SJSA1 (cell line): ENCODE results near the gene THSD4. TPM values are rescaled to one million over a fixed set of nuclear protein-coding genes. Genes with fewer than 3 reads are reported as not detected.

ENCODE experiments used
- DNase-seq, 2 experiments: peaks; one replicate each; pipeline ENCODE4 v3.0.0-alpha.2; 2015 to 2020; ENCODE audit warnings: low spot score in 2 of 2, low read depth in 1 of 2
- H3K27ac ChIP-seq: fragments of 250-450 bp; sonication (Bioruptor Pico); 2 replicates; pipeline ENCODE4 v1.5.1; 2020; ENCODE audit warnings: mild to moderate bottlenecking, moderate library complexity
- H3K27me3 ChIP-seq: fragments of 250-450 bp; sonication (Bioruptor Pico); replicated peaks from 2 replicates; pipeline ENCODE4 v1.5.1; 2020; ENCODE audit warnings: mild to moderate bottlenecking, moderate library complexity
- H3K36me3 ChIP-seq: fragments of 250-450 bp; sonication (Bioruptor Pico); 2 replicates; pipeline ENCODE4 v1.5.1; 2020; ENCODE audit warnings: mild to moderate bottlenecking
- H3K4me1 ChIP-seq: fragments of 250-450 bp; sonication (Bioruptor Pico); replicated peaks from 2 replicates; pipeline ENCODE4 v1.6.1; 2021; ENCODE audit warnings: mild to moderate bottlenecking
- H3K4me3 ChIP-seq: fragments of 250-450 bp; sonication (Bioruptor Pico); 2 replicates; pipeline ENCODE4 v1.5.1; 2020; ENCODE audit warnings: mild to moderate bottlenecking
- H3K9me3 ChIP-seq: fragments of 250-450 bp; sonication (Bioruptor Pico); replicated peaks from 2 replicates; pipeline ENCODE4 v1.5.1; 2020; ENCODE audit warnings: mild to moderate bottlenecking
- total RNA-seq: library from RNA; depleted of rRNA; stranded (reverse); fragments of >200 nt; shearing (Covaris generic); gene quantifications from 2 replicates; pipeline ENCODE4 v1.2.3, GENCODE V29; 2014

Gene THSD4
- total RNA-seq, 1 experiment from 2014 or later: 14.6 TPM

DNA sequence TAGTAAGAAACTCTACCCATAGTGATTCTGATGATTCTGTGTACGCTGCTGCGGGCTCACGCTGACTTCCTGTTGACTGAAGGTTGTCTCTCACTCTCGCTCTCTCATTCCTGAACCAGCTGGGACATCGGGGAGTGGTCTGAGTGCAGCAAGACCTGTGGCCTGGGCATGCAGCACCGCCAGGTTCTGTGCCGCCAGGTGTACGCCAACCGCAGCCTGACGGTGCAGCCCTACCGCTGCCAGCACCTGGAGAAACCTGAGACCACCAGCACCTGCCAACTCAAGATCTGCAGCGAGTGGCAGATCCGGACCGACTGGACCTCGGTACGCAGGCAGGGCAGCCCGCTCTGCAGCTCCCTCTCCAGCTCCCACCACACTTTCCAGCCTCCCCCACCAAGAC is 631.4 kb downstream of the THSD4 start:
- Histone ChIP-seq H3K9me3 (no peaks in the 10 kb centered on the region), H3K4me3 (no peak overlapping the region), H3K4me1 (peaks cover 33% of the 10 kb centered on the region), H3K36me3 (peaks cover 4% of the 10 kb centered on the region; the same call in 1 of the 2 replicates), H3K27ac (peak overlapping the region; percentile 94), H3K27me3 (no peaks in the 10 kb centered on the region)
- no peak for DNase-seq

GRCh38 chr15:71747128-71748083 is 632.1 kb downstream of the THSD4 start:
- Histone ChIP-seq H3K27me3 (no peaks in the 10 kb centered on the region), H3K4me3 (no peak overlapping the region), H3K36me3 (peaks cover 4% of the 10 kb centered on the region; the same call in 1 of the 2 replicates), H3K27ac (peak overlapping the region; percentile 94), H3K4me1 (peaks cover 40% of the 10 kb centered on the region), H3K9me3 (no peaks in the 10 kb centered on the region)
- DNase-seq: peak; percentile 64 to 93

- Histone ChIP-seq H3K4me3 (peak overlapping the region; percentile 13), H3K27ac (peak overlapping the region; percentile 94), H3K9me3 (no peaks in the 10 kb centered on the region), H3K4me1 (peaks cover 49% of the 10 kb centered on the region), H3K36me3 (peaks cover 4% of the 10 kb centered on the region; the same call in 1 of the 2 replicates), H3K27me3 (no peaks in the 10 kb centered on the region)
- peak; percentile 87 to 91 for DNase-seq
These were observed 633.0 kb downstream of the THSD4 start for GRCh38 chr15:71748293-71748718.

- H3K27me3 ChIP-seq: no peaks in the 10 kb centered on the region
- no peak overlapping the region for H3K4me3 ChIP-seq
- DNase-seq: no peak
- no peak overlapping the region for H3K27ac ChIP-seq
- H3K9me3 ChIP-seq: no peaks in the 10 kb centered on the region
- peaks cover 49% of the 10 kb centered on the region for H3K4me1 ChIP-seq
- peaks cover 4% of the 10 kb centered on the region; the same call in 1 of the 2 replicates for H3K36me3 ChIP-seq
These were observed 634.2 kb downstream of the THSD4 start for GRCh38 chr15:71749500-71749899.

DNA sequence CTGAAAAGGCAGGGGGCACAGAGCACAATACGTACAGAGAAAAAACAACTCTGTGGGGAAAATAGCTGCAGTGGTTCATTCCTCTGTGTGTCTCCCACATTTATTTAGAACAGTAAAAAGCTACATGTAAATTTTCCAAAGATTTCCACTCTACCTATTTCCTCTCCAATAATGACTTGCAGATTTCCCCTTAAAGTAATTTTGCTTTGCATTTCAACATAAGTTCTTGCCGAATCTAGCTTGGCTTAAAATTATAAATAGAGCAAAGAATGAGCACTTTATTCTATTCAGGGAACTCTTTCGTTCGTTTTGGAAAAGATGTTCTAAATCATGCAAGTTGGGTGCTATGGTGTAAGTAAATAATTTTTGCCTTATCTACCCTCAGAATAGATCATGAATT is 636.9 kb downstream of the THSD4 start:
- Histone ChIP-seq H3K4me3 (no peak overlapping the region), H3K9me3 (no peaks in the 10 kb centered on the region), H3K27ac (peak overlapping the region; percentile 62), H3K27me3 (no peaks in the 10 kb centered on the region), H3K36me3 (peaks cover 4% of the 10 kb centered on the region; the same call in 1 of the 2 replicates), H3K4me1 (peaks cover 42% of the 10 kb centered on the region)
- no peak for DNase-seq

- Histone ChIP-seq H3K9me3 (no peaks in the 10 kb centered on the region), H3K36me3 (peaks cover 4% of the 10 kb centered on the region; the same call in 1 of the 2 replicates), H3K27ac (peak overlapping the region; percentile 62), H3K4me3 (no peak overlapping the region), H3K4me1 (peaks cover 37% of the 10 kb centered on the region), H3K27me3 (no peaks in the 10 kb centered on the region)
- peak; percentile 78 to 82 for DNase-seq
These were observed 637.5 kb downstream of the THSD4 start for GRCh38 chr15:71752604-71753289.

DNA sequence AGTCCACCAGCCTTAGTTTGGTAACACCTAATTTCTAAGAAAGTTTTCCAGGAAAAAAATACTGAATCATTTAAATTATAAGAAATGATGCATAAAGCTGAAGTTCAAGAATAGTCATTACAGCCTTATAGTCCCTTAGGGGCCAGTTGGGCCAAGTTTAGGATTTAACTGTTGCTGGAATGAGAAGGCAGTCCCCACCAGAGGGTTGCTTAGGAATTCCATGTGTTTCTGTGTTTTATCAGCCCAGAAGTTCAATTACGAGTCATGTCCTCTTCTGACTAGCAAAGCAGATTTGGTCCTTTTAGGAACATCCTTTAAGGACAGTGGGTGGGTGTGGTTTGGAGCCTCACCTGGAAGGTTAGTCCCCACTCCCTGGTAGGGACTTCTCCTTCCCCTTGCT is 638.1 kb downstream of the THSD4 start:
- H3K36me3 ChIP-seq: peaks cover 4% of the 10 kb centered on the region; the same call in 1 of the 2 replicates
- H3K27ac ChIP-seq: peak overlapping the region; percentile 62
- peaks cover 31% of the 10 kb centered on the region for H3K4me1 ChIP-seq
- H3K9me3 ChIP-seq: no peaks in the 10 kb centered on the region
- no peak overlapping the region for H3K4me3 ChIP-seq
- peak in 1 of 2 experiments; percentile 18 for DNase-seq
- H3K27me3 ChIP-seq: no peaks in the 10 kb centered on the region

GRCh38 chr15:71754660-71755059 is 639.4 kb downstream of the THSD4 start:
- DNase-seq: no peak
- peaks cover 21% of the 10 kb centered on the region for H3K4me1 ChIP-seq
- no peaks in the 10 kb centered on the region for H3K27me3 ChIP-seq
- H3K27ac ChIP-seq: no peak overlapping the region
- no peaks in the 10 kb centered on the region for H3K36me3 ChIP-seq
- no peak overlapping the region for H3K4me3 ChIP-seq
- H3K9me3 ChIP-seq: no peaks in the 10 kb centered on the region

- Histone ChIP-seq H3K9me3 (peaks cover 5% of the 10 kb centered on the region), H3K27ac (no peak overlapping the region), H3K27me3 (no peaks in the 10 kb centered on the region), H3K4me3 (no peak overlapping the region), H3K36me3 (no peaks in the 10 kb centered on the region), H3K4me1 (peaks cover 21% of the 10 kb centered on the region)
- no peak for DNase-seq
These were observed 640.1 kb downstream of the THSD4 start for GRCh38 chr15:71755092-71755970.

DNA sequence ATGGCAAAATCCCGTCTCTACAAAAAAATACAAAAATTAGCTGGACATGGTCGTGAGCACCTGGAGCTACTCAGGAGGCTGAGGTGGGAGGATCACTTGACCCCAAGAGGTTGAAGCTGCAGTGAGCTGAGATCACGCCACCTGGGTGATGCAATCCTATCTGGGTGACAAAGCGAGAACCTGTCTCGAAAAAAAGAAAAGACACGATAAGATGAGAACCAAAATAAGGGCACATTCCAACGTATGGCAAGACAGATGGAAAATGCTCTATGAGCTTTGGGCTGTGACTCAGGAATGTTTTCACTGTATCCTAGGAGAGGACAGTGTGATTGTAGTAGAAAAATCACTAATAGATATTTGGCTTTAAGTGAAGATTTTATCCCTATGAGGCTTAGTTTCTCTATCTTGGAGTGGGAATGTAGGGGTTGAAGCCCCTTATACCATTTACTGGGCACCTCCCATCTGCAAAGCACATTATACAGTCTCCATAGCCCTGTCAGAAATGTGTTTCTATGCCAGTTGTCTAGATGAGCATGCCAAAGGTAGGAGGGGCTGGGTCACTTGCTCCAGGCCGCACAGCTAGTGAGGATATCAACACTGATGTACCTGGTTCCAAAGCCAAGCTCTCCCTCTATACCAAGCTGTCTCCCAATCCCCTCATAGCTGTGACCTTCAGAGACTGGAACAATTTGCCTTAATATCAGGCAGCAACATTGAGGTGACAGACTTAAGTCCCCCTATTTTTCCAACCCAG is 641.5 kb downstream of the THSD4 start:
- Histone ChIP-seq H3K4me3 (no peak overlapping the region), H3K9me3 (peaks cover 7% of the 10 kb centered on the region), H3K4me1 (peaks cover 24% of the 10 kb centered on the region), H3K36me3 (no peaks in the 10 kb centered on the region), H3K27me3 (no peaks in the 10 kb centered on the region), H3K27ac (no peak overlapping the region)
- DNase-seq: no peak

DNA sequence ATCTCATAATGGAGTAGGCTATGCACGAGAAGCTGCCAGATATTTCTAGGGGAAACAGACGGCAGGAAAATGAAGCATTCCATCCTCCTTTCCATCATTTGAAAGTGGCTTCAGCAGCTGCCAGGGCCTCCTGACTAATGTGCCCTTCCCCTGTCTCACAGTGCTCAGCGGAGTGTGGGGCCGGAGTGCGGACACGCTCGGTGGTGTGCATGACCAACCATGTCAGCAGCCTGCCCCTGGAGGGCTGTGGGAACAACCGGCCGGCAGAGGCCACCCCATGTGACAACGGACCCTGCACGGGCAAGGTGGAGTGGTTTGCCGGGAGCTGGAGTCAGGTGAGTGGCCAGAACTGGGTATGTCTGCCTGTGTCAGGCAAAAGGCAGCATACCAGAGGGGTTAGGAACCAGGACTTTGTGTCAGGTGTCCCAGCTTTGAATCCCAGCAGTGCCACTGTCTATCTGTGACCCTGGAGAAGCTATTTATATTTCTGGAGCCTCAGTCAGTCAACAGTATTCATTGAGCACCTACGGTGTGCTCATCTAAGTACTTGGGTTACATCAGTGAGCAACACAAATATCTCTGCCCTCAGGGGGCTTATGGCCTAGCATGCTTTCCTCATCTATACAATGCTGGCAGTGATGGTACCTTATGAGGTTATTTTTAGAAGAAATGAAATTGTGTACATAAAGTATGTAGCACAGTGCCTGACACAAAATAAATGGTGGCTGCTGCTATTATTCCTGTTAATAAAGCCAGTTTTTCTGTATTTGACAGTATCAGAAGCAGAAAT is 642.7 kb downstream of the THSD4 start:
- H3K27ac ChIP-seq: no peak overlapping the region
- H3K4me1 ChIP-seq: peaks cover 17% of the 10 kb centered on the region
- H3K36me3 ChIP-seq: no peaks in the 10 kb centered on the region
- H3K27me3 ChIP-seq: no peaks in the 10 kb centered on the region
- no peak overlapping the region for H3K4me3 ChIP-seq
- DNase-seq: no peak
- H3K9me3 ChIP-seq: peaks cover 7% of the 10 kb centered on the region

GRCh38 chr15:71758711-71759110 is 643.4 kb downstream of the THSD4 start:
- H3K4me3 ChIP-seq: no peak overlapping the region
- no peaks in the 10 kb centered on the region for H3K36me3 ChIP-seq
- peaks cover 7% of the 10 kb centered on the region for H3K9me3 ChIP-seq
- H3K27me3 ChIP-seq: no peaks in the 10 kb centered on the region
- DNase-seq: no peak
- peaks cover 9% of the 10 kb centered on the region for H3K4me1 ChIP-seq
- H3K27ac ChIP-seq: no peak overlapping the region
